Brain pericyte (primary cell): ENCODE results near the gene ZFAND4.
A peak's percentile ranks its signal among the peaks of the same experiment; 100 is the strongest.
"Not testable (repeated sequence)": the region's sequence is repeated elsewhere in the genome, so short reads cannot be mapped to it uniquely, and the experiment has no call there.

ENCODE experiments used
- DNase-seq: peaks from one replicate; pipeline ENCODE4 v3.0.0-alpha.2; 2012; ENCODE audit warnings: low read depth, low spot score

Gene ZFAND4

DNA sequence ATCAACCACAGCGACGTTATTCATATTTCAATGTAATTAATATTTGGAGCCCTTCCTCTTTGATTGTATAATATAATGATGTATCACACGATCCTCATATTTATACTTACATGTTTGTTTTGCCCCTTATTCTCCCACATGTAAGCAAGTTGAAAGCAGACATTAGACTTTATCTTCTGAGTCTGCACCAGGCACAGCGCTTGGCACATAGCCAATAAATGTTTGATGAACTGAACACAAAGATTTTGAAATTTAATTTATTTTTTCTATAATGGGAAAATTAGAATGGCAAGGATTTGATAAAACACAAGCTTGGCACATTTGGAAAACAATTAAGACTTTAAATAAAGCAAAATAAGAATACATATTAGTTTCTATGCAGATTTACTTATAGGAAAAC is 31.6 kb downstream of the ZFAND4 start:
- DNase-seq, result no peak

DNA sequence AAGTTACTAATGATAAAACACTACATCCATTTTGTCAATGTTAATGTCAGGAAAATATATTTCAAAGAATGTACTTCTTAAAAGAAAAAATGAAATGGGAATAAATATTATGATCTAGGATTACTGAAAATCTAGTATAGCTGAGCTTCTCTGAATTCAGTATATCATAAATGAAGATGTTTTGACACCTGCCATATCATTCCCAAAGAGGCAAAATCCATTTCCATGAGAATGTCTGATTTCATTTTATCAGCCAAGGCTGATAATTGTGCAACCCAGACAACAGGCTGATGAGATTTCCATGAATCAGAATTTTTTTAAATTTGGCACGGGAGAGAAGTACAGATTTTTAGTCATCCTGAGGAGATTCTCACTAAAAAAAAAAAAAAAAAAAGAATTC is 32.5 kb downstream of the ZFAND4 start:
- no peak for DNase-seq

GRCh38 chr10:45627412-45628048 is 45.0 kb downstream of the ZFAND4 start:
- no peak for DNase-seq

DNA sequence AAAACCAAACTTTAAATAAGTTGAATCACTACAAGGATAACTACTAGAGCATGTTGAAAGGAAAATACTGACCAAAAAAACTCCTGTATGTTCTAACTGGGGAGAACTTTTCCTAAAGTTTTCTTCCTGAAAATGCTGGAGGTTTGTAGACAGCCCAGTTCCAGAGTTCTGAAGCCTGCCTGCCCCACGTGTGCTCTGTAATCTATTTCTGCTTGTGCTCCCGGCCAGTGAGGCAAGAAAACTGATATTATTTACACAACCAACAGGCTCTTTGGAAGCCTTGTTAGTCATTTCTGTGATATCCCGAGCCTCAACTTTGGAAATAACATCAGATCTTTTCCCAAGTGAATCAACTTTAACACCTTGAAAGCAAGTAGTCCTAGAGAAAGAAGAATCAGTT is 46.7 kb downstream of the ZFAND4 start:
- DNase-seq, result no peak

- no peak for DNase-seq
Observed at GRCh38 chr10:45624724-45625123, 47.8 kb downstream of the ZFAND4 start.

DNA sequence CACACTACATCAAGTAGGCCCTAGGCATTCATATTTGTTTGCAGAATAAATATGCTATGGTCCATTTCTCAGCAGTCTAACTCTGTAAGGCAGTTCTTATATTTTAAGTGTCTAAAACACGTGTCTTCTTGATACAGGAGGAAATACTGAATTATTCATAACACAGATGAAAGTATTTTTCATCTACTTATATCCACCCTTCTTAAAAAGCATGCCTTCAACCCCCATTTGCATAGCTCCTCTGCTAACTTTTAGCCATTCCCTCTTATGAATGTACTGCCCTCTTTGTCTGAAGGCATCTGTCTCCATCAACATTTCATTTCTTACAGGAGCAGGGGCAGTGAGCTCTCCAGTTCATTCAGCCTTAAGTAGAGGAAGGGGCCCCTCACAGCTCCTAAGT is 57.7 kb downstream of the ZFAND4 start:
- DNase-seq, result no peak

GRCh38 chr10:45612741-45613140 is 59.8 kb downstream of the ZFAND4 start:
- DNase-seq, result no peak

DNA sequence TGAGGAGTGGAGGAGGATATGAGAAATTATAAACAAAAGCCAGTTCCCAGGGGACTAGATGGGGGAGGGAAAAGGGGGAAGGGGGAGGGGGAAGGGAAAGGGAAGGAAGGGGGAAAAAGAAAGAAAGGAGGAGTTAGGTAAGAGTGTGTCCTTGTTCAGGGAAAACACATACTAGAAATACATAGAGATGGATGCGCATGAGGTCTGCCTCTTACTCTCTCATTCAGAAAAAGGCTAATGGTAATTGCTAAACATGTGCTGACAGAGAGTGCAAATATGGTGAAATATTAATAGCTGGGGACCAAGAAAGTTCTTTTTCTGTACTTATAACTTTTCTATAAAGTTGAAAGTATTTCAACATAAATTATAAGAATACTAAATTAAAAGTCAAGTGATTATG is 64.5 kb downstream of the ZFAND4 start:
- DNase-seq, result no peak

DNA sequence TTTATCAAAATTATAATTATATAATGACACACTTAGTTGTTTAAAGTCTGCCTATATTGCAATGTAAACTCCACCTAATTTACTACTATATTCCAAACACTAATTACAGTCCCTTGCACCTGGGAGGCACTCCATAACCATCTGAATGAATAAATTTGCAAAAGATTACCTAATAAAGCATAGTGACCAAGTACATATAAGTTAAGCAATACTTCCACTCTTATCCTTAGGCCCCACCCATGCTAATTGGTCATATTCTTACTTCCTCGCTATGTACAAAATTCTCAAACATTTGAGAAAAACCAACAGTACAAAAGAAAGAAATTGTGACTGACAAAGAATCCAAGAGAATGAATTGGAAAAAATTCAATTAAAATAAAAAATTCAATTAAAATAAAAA is 65.3 kb downstream of the ZFAND4 start:
- no peak for DNase-seq

- DNase-seq, result no peak
Observed at GRCh38 chr10:45602836-45603235, 69.7 kb downstream of the ZFAND4 start.

GRCh38 chr10:45602082-45602730 is 70.4 kb downstream of the ZFAND4 start:
- no peak for DNase-seq

DNA sequence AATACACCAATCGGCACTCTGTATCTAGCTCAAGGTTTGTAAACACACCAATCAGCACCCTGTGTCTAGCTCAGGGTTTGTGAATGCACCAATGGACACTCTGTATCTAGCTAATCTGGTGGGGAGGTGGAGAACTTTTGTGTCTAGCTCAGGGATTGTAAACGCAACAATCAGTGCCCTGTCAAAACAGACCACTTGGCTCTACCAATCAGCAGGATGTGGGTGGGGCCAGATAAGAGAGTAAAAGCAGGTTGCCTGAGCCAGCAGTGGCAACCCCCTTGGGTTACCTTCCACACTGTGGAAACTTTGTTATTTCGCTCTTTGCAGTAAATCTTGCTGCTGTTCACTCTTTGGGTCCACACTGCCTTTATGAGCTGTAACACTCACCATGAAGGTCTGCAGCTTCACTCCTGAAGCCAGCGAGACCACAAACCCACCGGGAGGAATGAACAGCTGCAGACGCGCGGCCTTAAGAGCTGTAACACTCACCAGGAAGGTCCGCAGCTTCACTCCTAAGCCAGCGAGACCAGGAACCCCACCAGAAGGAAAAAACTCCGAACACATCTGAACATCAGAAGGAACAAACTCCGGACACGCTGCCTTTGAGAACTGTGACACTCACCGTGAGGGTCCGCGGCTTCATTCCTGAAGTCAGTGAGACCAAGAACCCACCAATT is 71.2 kb downstream of the ZFAND4 start:
- DNase-seq, result not testable (repeated sequence)

GRCh38 chr10:45600337-45601253 is 72.0 kb downstream of the ZFAND4 start:
- not testable (repeated sequence) for DNase-seq

DNA sequence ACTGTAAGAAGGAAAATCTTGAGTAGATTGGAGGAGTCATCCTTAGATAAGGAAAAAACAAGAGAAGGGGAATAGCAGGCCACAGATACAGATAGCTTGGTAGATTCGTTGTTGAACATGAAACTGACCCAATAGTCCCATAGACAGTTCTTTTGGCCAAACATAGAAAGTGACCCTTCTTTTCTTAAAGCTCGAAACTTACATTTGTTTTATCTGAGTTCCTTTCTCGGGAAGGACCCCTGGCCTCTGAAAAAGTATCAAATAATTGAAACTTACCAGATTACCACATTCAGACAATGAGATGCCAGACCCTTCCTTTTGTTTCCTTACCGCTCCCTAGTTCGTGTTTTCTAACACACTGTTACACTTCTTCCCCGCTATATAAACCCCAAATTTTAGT is 72.9 kb downstream of the ZFAND4 start:
- DNase-seq, result no peak

- no peak for DNase-seq
Observed at GRCh38 chr10:45599021-45599603, 73.5 kb downstream of the ZFAND4 start.

DNA sequence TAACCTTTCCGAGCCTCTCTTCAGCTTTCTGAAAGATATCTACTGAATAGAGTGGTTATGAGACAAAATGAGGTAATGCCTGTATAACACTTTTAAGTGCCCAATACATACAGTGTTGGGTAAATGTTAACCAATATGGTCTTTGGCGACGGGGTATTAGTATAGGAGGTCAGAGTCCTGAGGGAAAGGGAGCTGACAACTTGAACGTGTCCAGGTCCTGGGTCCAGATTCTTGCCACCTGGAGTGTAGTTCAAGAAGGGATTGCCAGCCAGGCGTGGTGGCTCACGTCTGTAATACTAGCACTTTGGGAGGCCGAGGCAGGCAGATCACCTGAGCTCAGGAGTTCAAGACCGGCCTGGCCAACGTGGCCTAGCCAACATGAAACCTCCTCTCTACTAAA is 76.0 kb downstream of the ZFAND4 start:
- DNase-seq, result no peak

DNA sequence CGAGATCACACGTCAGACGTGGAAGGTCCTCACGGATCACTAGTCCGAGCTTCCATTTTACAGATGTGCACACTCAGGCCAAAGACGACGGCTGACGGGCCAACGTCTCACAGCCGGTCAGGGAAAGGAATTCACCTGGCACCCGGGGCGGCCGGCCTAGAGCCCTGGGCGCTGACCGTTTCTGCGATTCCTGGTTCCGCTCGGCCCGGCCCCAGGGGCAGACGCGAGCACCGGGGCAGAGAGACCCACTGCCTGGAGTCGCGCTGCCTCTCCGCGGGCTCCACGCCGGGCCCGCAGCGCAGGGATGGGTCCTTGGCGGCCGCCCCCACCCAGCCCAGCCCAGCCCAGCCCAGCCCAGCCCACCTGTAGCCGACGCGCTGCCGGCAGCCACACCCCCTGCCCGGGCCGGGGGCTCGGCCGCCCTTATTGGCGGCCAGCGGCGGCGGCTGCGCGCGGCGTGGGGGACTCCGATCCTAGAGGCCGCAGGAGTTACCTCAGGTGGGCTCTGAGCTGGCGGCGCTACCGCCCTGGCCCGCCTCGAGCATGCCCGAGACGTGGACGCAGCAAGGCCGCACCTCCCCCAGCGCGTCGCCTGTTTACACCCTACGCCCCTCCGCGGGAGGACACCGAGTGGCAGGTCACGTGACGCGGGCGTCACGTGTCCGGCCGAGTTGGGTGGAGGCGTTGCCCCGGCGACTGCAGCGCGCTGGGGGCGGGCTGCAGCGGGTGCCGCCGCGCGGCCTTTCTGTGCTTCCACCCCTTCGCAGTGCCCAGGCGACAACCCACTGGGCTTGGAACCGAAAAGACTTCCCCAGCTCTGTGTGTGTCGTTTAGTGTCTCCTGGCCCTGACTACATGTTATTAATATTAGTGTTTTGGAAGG is 78.1 kb downstream of the ZFAND4 start:
- DNase-seq, result peak; percentile 74

GRCh38 chr10:45593938-45594275 is 78.7 kb downstream of the ZFAND4 start:
- DNase-seq, result no peak

DNA sequence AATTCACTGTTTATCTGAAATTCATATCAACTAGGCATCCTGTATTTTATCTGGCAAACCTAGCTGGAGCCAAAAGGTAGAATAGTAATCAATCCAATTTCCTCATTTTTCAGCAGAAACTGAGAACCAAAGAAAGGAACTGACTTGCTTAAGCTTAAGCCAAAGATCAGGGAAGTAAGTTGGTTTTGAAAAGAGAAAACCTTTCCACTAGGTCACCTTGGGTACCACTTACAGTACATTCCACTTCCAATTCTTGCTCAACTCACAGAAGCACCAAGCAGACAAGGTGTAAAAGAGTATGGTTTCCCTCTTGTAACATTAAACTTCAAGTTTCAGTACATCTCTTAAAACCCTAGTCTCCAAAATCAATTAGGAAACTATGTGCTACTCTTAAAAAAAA is 79.6 kb downstream of the ZFAND4 start:
- DNase-seq, result no peak

GRCh38 chr10:45592432-45592831 is 80.1 kb downstream of the ZFAND4 start:
- no peak for DNase-seq

GRCh38 chr10:45591280-45591679 is 81.3 kb downstream of the ZFAND4 start:
- no peak for DNase-seq
